Measurements from ENCODE around the gene WDR26.

- TF ChIP-seq REST (IDR thresholded peaks at IDR 0.05; ENCODE audit: insufficient read depth in 1 of 2, low read depth in 2 of 2, low read length in 2 of 2) (no peak), POLR2AphosphoS5 (IDR thresholded peaks at IDR 0.05; ENCODE audit: low read depth, low read length) (no peak), TAF1 (IDR thresholded peaks at IDR 0.05; ENCODE audit: borderline replicate concordance, insufficient read depth, low read length) (no peak)
Observed at GRCh38 chr1:224390517-224390916, 44.1 kb downstream of the WDR26 start.

Measured in PFSK-1 (cell line).